ENCODE data around the gene CAND2.
"Not testable (repeated sequence)": the region's sequence is repeated elsewhere in the genome, so short reads cannot be mapped to it uniquely, and the experiment has no call there.

Gene CAND2

DNA sequence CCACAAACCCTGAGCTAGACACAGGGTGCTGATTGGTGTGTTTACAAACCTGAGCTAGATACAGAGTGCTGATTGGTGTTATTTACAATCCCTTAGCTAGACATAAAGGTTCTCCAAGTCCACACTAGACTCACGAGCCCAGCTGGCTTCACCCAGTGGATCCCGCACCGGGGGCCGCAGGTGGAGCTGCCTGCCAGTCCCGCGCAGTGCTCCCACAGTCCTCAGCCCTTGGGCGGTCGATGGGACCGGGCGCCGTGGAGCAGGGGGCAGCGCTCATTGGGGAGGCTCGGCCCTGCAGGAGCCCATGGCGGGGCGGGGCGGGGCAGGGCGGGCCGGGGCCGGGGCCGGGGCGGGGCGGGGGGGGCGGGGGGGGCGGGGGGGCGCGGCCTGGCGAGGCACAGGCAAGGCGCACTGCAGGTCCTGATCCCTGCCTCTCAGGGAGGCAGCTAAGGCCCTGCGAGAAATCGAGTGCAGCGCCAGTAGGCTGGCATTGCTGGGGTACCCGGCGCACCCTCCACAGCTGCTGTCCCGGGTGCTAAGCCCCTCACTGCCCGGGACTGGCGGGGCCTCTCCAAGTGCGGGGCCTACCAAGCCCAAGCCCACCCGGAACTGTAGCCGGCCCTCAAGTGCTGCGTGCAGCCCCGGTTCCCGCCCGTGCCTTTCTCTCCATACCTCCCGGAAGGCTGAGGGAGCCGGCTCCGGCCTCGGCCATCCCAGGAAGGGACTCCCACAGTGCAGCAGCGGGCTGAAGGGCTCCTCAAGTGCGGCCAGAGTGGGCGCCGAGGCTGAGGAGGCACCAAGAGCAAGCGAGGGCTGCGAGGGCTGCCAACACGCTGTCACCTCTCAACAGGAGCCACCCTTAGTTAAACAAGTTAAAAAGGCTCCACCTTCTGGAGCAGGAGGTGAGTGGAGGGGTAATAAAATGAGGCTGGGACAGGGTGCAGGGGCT is 27.6 kb upstream of the CAND2 start:
- DNase-seq = no peak
- intact Hi-C loops (cut with DNase I) = no loop called here

DNA sequence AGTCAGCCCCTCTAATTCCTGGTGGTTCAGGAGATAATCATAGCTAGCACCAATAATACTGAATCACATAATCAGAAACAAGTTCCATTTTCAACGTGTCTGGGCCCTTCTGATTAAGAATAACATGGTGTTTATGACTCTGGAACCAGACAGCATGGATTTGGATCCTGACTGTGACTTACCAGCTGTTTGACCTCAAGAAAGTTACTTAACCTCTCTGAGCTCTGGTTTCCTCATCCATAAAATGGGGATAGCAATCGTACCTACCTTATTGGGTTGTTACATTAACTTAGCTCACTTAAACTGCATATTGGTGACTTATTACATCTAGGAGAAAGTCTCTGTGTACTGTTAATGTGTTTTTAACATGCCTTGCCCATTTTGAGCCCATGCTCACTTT is 26.7 kb upstream of the CAND2 start:
- intact Hi-C loops (cut with DNase I) = no loop called here
- no peak for DNase-seq

DNA sequence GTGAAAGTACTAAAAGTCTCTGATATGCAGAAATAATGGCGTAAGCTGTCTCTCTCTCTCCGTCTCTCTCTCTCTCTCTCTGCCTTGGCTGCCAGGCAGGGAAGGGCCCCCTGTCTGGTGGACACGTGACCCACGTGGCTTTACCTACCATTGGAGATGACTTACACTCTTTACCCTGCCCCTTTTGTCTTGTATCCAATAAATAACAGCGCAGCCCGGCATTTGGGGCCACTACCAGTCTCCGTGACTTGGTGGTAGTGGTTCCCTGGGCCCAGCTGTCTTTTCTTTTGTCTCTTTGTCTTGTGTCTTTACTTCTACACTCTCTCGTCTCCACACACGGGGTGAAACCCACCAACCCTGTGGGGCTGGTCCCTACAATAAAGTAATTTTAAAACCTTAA is 25.2 kb upstream of the CAND2 start:
- intact Hi-C loops (cut with DNase I) = no loop called here
- DNase-seq = peak in 1 of 42 donors; percentile 9

DNA sequence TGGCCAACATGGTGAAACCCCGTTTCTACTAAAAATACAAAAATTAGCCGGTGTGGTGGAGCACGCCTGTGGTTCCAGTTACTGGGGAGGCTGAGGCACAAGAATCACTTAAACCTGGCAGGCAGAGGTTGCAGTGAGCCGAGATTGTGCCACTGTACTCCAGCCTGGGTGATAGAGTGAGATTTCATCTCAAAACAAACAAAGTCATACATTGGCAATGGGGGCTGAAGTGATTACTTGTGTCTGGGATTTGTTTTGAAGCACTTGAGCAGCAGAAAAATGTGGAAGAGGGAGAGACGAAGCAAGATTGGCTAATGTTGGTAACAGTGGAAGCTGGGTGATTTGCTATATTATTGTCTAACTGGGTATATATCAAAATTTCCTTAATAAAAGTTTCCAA is 24.0 kb upstream of the CAND2 start:
- intact Hi-C loops (cut with DNase I) = no loop called here

DNA sequence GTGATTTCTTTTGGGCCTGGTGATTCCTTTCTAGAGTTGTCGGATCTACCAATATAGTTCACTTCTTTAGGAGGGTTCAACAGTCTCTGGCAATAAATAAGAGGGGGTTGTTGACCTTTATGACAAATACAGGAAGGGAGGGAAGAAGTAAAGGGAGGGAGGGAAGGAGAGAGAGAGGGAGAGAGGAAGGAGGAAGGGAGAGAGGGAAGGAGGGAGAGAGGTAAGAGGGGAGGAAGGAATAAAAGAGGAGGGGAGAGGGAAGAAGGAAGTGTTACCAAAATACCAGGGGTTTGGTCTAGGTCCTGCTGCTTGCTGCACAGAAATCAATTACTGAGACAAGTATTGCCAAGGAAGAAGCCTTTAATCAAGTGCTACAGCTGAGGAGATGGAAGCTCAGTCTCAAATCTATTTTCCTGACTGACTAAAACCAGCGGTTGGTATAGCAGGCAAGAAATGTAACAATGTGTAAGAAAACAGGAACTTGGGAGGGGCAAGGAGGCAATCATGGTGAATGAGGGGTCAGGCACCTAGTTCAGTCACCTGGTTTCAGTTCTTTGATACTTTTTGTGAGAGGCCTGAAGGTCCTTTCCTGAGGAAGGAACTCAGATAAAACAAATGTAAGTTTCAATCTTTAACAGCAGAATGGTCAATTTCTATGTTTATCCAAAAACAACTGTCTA is 23.3 kb upstream of the CAND2 start:
- intact Hi-C loops (cut with DNase I) = no loop called here
- no peak for DNase-seq

More for the DNA sequence above, 24.0 kb upstream of the CAND2 start:
- DNase-seq = peak in 1 of 42 donors; percentile 1

DNA sequence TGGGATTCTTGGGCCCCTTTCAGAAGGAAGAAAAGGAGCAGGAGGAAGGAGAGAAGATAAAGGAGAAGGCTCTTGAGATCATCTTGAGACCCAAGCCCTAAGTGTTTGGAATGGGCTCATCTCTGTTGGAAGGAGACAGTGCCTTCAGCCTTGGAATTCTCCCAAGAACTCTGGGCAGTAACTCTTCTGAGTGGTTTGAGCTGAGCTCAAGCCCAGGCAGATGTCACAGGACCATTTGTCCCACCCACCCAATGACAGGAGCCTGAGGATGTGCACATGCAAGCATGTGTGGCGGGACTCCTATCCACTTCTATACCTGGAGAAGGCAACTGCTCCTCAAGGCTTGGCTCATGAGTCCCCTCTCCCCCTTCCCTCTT is 22.8 kb upstream of the CAND2 start:
- DNase-seq = peak in 1 of 42 donors; percentile 5
- intact Hi-C loops (cut with DNase I) = no loop called here

DNA sequence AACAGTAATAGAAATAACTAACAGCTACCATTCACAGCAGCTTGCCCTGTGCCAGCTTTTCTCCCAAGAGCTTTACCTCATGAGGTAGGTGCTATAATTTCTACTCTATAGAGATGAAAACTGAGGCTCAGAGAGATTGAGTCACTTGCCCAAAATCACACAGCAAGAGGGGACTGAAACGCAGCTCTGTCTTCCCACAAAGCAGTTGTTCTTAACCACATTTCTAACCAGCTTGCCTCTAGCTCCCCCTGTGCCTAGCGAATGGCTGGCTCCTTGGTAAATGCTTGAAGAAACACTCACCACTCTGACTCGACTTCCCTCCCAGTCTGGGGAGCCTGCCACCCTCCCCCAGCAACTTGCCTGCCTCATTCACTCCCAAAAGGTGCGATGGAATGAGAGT is 21.9 kb upstream of the CAND2 start:
- DNase-seq = peak in 1 of 42 donors; percentile 1
- intact Hi-C loops (cut with DNase I) = no loop called here

DNA sequence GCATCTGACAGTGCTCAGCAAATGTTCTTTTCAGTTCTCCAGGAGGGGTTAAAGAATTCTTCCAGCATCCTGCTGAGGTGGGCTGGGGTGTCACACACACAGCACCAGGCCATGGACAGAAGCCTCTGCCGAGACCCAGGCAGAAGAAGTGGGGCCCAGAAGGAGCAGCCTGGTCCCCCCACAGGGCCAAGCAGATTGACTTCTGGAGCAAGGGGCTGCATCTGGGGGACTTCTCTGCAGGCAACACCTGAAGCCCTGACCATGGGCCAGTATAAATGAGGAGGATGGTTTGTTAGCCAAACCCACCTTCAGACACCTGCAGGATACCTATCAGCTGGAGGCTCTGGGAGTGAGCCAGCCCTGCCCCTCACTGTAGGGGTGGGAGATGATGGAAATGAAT is 21.3 kb upstream of the CAND2 start:
- intact Hi-C loops (cut with DNase I) = no loop called here

DNA sequence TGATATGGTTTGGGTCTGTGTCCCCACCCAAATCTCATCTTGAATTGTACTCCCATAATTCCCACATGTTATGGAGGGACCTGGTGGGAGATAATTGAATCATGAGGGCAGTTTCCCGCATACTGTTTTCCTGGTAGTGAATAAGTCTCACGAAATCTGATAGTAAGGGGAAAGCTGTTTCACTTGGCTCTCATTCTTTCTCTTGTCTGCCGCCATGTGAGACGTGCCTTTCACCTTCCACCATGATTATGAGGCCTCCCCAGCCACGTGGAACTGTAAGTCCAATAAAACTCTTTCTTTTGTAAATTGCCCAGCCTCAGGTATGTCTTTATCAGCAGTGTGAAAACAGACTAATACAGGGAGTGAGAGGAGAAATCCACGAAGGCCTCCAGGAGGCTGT is 20.5 kb upstream of the CAND2 start:
- DNase-seq; intact Hi-C loops (cut with DNase I): not testable (repeated sequence)

More for the DNA sequence above, 21.3 kb upstream of the CAND2 start:
- DNase-seq = no peak

DNA sequence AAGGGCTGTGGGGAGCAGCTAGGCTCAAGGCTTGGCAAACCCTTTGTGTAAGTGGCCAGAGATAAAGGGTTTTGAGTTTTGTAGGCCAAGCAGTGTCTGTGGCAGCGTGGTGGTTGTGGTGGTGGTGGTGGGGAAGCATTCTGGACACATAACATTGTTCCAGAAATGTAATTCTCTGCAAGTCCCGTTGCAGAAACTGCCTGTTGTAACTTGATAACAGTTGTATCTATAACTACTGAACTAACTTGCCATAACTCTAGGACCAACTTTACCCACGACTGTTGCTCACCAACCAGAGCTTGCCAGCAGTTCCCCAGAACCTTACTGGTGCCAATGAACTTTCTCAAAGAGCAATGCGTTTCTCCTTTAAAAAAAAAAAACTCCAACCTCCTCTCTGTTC is 19.3 kb upstream of the CAND2 start:
- DNase-seq = peak in 1 of 42 donors; percentile 9
- intact Hi-C loops (cut with DNase I) = no loop called here

DNA sequence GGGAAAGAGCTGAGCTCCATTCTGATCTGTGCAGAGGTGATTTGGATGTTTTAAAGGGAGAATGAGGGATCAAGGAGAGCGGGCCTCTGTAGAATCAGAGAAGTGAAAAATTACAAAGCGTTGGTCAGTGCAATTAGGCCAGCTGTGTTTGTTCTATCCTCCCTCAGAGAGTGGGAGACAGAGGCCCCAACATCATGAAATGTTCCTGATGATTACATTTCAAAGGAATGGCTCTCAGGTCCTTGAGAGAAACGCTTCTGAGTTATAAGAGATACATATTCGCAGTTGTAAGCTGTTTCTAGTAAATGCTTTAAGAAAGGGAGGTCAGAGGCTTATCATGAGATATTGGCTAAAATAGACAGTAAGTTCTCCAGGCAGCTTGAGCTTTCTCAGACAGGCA is 15.7 kb upstream of the CAND2 start:
- intact Hi-C loops (cut with DNase I) = no loop called here
- no peak for DNase-seq

DNA sequence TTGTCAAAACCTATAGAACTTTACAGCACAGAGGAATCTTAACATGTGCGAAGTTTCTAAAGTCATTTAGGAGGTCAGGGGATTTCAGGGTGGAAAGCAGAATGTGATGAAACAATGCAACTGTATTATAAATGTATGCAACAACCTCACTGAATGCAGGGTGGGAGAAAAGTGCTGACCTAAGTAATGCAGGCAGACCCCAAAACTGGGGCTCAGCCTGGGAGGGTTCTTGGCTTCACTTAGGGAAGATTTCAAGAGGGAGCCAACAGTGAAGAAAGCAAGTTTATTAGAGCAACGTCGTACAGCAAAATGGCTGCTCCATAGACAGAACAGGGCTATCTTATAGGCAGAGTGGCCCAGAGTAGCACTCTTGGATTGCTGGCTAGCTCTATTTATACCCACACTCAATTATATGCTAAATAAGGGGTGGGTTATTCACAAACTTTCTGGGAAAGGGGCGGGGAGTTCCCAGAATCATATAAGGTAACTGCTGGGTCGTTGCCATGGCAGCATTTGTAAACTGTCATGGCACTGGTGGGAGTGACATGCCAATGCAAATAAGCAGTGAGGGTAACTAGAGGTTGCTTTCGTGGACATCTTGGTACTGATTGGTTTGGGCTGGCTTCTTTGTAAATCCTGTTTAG is 14.2 kb upstream of the CAND2 start:
- intact Hi-C loops (cut with DNase I) = no loop called here

DNA sequence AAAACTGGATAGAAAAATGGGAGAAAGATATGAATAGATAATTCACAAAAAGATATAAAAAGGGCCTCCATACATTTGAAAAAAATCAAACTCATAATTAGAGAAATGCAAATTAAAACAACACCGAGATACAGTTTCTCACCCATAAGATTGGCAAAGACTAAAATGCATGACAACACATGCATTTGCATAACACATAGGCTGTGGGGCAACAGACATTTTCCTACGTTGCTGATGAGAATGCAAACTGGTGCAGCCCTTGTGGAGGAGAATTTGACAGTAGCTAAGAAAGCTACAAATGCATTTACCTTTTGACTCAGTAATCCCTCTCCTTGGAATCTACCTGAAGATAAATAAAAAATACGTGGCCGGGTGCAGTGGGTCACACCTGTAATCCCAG is 11.4 kb upstream of the CAND2 start:
- peak in 1 of 42 donors; percentile 30 for DNase-seq
- intact Hi-C loops (cut with DNase I) = no loop called here

More for the DNA sequence above, 14.2 kb upstream of the CAND2 start:
- DNase-seq = no peak

DNA sequence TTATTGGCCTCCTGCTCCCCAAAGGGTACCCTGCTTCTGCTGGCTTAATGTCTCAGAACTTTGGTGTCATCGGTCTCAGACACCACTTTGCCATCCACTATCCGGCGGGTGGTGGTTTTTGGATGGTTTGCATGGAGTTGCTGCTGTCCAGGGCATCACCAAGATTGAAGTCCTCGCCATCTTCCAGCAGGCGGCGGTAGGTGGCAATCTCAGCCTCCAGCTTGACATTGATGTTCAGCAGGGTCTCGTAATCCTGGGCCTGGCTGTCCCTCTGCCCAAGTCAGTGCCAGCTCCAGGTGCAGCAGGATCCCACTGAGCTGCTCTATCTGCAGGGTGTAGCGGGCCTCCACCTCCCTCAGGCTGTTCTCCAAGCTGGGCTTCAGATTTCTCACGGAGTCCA is 9.1 kb upstream of the CAND2 start:
- DNase-seq = peak in 34 of 42 donors; percentile 24 to 81 (median 62)

DNA sequence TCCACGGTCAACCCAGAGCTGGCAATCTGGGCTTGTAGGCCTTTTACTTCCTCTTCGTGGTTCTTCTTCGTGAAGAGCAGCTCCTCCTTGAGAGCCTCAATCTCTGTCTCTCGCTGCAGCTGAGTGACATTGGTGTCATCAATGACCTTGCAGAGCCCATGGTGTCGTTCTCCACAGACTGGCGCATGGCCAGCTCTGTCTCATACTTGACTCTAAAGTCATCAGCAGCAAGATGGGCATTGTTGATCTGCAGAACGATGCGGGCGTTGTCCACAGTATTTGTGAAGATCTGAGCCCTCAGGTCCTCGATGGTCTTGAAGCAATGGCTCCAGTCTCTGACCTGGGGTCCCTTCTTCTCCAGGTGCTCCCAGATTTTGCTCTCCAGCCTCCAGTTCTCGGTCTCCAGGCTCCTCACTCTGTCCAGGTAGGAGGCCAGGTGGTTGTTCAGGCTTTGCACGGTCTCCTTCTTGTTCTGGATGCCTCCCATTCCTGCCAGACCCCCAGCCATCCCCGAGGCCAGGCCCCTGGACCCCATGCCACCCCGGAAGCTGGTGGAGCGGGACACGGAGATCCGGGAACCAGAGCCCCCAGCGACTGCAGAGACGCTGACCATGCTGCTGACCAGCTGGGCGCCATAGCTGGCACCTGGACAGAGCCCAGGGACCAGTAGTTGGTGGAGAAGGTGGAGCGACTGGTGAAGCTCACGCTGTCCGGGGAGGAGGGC is 8.4 kb upstream of the CAND2 start:
- intact Hi-C loops (cut with DNase I); DNase-seq: not testable (repeated sequence)

More for the DNA sequence above, 9.1 kb upstream of the CAND2 start:
- intact Hi-C loops (cut with DNase I) = not testable (repeated sequence)

DNA sequence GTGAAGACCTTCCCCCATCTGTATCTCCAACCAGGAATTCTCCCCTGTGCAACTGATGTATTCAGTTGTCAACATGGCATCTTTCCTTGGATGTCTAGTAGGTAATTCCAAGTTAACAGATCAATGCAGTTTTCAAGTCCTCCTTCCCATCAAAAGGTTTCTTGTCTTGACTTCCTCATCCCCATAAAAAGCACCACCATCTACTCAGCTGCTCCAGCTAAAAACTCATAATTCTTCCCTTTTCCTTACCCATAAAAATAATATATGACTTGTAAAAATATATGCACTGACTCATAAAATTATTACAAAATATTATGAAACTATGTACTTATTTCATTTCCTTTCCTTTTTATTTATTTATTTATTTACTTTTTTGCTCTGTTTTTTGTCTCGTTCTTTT is 5.0 kb upstream of the CAND2 start:
- intact Hi-C loops (cut with DNase I) = no loop called here
- no peak for DNase-seq

DNA sequence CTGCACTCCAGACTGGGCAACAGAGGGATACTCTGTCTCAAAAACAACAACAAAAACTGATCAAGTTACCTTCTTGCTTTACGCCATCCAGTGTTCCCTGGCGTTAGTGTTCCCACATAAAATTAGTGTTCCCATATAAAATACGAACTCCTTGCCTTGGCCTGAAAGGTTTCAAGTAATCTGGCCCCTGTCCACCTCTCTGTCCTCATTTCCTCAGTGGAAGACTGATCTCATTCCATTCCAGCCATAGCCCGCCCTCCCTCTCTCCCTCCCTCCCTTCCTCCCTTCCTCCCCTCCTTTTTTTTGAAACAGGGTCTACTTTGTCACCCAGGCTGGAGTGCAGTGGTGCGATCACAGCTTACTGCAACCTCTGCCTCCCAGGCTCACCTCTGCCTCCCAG is 2.8 kb upstream of the CAND2 start:
- intact Hi-C loops (cut with DNase I) = no loop called here
- DNase-seq = no peak

DNA sequence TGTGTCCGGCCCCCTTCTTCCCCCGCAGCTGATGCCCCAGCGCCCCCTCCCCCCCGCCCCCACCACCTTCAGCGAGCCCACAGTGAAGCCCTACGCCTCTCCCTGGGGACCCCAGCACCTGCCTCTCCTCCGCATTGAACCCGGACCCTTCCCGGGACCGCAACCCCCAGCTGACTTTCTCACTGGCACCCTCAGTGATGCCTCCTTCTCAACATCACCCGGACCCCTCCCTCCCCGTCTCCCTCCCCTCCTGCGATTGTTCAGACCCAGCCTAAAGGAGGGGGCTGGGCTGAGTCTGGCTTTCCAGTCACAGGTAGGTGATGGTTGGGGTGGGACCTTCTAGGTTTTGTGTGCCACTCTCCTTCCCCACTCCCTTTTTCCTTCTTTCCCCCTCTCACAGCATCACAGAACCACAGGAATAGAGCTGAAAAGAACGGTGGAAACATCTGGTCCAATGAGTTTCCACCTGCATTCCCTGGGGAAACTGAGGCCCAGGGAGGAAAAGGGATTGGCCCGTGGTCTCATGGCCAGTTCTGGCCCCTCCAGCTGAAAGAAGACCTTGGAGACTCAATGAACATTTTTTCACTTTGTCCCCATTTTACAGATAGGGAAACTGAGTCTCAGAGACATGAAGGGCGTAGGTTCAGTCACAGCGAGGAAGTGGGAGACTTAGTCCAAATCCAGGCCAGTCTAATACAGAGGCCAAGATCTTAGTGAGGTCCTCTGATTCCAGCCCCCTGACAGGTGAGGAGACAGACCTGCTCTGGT is 828 bp downstream of the CAND2 start:
- intact Hi-C loops (cut with DNase I) = no loop called here
- DNase-seq = peak in 16 of 42 donors; percentile 7 to 54 (median 27)

All from head of caudate nucleus (tissue), 42 donors.